HG02938 (cell line): Measurements from ENCODE around the gene GNG11.
"Not testable (repeated sequence)": the region's sequence is repeated elsewhere in the genome, so short reads cannot be mapped to it uniquely, and the experiment has no call there.

Experiments
- ATAC-seq: cut with Tn5 transposase; IDR thresholded peaks from one replicate; pipeline ENCODE4 v1.9.1; 2021; ENCODE audit warnings: mild to moderate bottlenecking, moderate library complexity; ENCODE audit not compliant: unreplicated experiment

GNG11 gene

GRCh38 chr7:93911242-93911641 is 10.3 kb upstream of the GNG11 start:
- not testable (repeated sequence) for ATAC-seq

DNA sequence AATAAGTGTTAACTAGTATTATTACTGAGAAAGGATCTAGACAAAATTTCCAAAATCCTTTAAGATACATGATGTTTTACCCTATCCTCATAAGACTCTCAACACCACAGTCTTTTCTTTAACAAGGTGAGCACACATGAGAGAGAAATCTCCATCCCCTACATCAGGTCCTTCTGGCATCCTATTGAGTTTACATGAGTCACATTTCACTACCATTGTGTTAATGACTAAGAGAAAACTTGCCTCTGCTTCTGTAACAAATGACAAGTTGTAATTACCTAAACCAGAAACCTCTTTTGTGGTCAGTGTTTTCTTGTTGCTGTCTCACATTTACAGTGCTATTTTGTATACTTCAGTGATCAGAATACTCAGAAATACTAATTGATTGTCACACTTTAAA is 9.9 kb upstream of the GNG11 start:
- peak; percentile 54 for ATAC-seq

DNA sequence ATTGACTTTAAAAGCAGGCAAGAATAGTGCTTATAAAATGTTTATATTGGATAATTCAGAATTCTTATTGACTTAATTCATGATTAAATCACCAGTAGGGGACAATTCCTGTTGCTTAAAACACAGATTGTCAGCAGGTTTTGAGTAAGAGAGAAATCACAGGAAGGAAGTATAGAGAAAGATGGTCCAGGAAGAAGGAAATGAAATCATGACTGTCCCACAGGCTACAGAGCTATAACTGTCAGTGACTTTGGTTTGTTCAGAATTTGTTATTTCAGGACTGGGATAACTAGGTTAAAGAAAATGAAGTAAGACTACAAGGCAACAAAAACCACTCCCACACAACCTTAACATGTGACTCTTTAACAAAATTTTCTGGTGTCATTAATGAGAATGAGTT is 8.3 kb upstream of the GNG11 start:
- no peak for ATAC-seq

DNA sequence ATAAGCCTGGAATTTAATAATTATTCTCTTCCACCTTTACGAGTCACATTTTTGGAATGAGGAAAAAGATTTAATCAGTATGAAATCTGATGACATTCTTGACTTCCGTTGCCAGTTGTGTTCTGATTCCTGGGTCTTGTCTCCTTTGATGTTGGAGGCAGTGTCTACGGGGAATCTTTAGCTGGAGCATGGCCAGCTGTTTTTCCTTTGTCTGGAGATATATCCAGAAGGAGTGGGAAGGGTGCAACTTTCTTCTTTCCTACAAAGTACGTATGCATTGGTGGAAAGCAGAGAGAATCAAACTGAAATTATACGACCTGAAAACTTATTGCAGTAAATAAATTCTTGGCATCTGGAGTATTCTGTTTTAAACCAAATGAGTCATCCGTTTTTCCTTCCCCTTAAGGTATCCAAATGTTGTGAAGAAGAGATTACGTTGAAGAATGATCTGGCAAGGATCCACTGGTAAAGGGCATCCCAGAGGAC is 6.9 kb upstream of the GNG11 start:
- ATAC-seq, result no peak

DNA sequence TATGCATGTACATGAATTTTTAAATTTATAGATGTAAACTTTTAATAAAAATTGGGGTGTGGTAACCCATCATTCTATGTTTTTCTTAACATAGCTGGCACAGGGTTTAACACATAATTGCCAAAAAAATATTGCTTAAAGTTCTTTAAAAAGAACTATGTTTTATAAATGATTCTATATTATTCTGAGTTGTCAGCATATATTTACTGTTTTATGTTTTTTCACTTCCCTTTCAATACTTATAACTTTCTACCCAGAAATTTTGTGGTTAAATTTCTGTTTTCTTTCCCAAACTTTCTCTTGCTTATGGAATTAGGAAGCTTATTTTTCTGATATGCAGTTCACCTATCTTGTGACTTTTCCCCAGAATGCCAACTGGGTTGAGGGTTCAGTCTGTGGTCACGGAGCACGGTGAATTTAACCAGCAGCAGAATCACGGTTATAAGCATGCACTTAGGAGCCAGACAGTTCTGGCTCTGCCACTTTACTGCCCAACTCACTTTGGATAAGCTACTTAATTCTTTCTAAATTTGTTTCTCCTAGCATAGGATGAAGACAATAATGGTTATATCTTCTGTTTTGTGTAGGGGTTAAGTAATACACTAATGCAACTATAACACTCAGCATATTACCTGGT is 6.2 kb upstream of the GNG11 start:
- not testable (repeated sequence) for ATAC-seq

DNA sequence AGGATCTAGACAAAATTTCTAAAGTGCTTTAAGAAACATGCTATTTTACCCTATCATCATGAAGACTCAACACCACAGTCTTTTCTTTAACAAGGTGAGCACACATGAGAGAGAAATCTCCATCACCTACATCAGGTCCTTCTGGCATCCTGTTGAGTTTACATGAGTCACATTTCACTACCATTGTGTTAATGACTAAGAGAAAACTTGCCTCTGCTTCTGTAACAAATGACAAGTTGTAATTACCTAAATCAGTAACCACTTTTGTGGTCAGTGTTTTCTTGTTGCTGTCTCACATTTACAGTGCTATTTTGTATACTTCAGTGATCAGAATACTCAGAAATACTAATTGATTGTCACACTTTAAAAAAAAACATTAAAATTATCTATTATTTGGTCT is 5.6 kb upstream of the GNG11 start:
- ATAC-seq, result peak; percentile 43

- ATAC-seq, result peak; percentile 9
These were observed 5.2 kb upstream of the GNG11 start for GRCh38 chr7:93916315-93916714.

DNA sequence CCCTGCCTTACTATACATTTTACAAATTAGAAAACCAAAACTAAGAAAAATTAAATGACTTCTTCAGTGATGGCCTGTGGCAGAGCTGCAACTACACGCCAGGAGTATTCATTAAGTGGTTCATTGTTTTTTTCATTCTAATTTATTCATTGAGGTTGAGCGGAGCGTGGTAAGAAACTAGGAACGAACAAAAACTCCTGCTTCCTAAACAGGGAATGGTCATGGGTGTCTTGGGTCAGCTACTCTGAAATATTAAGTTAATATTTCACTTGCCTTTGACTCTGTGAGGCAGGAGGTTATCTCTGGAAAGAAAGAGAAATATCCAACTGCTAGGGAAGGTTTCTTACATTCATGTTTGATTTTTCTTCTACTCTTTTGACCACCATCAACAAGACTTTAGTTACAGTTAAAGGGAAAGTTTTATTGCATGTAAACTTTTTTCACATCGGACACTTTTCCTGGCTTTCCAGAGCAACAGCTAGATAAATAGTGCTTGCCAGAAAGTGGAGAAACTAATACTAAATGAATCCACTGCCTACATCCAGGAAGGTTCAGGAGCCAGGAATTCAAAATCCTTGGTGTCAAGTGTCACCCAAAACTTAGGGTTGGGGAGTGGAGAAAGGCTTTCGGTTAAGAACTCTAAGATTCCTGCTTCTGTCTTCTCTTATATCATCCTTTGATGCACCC is 896 bp upstream of the GNG11 start:
- ATAC-seq, result no peak

GRCh38 chr7:93921186-93921585 is 349 bp upstream of the GNG11 start:
- no peak for ATAC-seq

GRCh38 chr7:93923296-93923695 is 1.8 kb downstream of the GNG11 start:
- ATAC-seq, result no peak

DNA sequence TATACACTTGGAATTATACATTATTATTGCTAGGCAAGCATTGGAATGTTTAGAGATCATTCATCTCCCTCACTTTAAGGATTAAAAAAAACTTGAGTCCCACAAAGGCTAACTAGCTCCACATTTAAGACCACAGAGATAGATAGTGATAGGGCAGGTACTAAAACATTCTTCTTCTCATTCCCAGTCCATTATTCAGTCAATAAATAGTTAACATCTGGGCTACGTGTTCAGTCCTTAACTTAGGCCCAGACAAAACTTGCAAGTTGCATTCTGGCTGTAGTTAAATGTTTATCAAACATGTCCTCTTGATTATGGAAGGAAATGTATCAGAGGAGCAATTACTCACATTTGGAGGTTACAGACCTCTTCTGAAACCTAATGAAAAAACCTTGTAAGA is 2.4 kb downstream of the GNG11 start:
- ATAC-seq, result no peak

GRCh38 chr7:93926800-93927199 is 5.3 kb downstream of the GNG11 start:
- no peak for ATAC-seq

GRCh38 chr7:93927585-93927984 is 6.0 kb downstream of the GNG11 start:
- no peak for ATAC-seq

DNA sequence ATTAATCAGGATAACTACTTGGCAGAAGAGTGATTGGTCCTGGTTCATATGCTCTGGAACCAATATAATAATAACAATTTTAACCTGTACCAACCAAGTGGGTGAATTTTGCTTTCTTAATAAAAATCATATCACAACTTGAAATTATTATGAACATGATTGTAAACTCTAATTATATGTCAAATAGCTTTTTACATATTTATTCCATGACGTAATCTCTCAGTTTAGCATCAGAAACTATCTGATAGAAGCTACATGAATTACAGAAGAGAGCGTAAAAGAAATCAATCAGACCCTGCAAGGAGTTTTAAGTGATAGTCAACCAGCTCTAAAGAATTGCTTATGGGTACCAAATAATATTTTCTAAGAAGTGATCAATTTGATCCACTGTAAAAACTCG is 10.1 kb downstream of the GNG11 start:
- no peak for ATAC-seq

DNA sequence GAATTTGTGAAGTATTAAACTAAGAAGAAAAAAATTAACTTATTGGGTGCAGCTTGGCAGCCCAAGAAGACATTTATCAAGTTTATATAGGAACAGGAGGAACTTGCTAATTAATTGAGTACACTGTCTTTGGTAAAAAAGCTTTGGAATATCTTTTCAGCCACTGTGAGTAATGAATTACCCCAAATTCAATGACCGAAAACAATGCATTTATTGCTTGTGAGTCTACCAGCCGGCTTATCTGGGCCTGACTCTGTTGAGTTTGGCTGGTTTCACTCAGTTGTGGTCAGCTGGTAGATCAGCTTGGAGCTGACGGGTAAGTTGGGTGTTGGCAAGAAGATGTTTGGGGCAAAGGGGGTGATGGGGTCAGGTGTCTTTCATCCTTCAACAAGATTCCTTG is 11.6 kb downstream of the GNG11 start:
- no peak for ATAC-seq

- ATAC-seq, result no peak
These were observed 13.6 kb downstream of the GNG11 start for GRCh38 chr7:93935102-93935501.

DNA sequence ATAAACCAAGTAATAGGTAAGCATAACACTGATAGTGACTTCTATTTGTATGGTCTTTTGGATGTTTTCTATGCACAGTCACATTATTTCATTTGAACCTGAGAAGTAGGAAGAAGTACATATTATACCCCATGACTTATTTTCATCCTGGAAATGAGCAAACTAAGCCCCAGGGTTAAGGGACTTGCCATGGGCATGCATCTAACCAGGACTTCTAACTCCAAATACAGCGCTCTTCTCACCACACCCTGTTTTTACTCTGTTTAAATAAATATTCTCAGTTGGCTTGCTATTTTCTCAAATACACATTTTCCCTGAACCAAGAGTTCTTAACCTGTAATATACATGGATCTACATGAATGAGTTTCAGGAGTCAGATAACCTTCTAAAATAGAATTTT is 16.3 kb downstream of the GNG11 start:
- no peak for ATAC-seq

- ATAC-seq, result no peak
These were observed 16.8 kb downstream of the GNG11 start for GRCh38 chr7:93938293-93938692.

GRCh38 chr7:93941945-93942344 is 20.4 kb downstream of the GNG11 start:
- ATAC-seq, result no peak

DNA sequence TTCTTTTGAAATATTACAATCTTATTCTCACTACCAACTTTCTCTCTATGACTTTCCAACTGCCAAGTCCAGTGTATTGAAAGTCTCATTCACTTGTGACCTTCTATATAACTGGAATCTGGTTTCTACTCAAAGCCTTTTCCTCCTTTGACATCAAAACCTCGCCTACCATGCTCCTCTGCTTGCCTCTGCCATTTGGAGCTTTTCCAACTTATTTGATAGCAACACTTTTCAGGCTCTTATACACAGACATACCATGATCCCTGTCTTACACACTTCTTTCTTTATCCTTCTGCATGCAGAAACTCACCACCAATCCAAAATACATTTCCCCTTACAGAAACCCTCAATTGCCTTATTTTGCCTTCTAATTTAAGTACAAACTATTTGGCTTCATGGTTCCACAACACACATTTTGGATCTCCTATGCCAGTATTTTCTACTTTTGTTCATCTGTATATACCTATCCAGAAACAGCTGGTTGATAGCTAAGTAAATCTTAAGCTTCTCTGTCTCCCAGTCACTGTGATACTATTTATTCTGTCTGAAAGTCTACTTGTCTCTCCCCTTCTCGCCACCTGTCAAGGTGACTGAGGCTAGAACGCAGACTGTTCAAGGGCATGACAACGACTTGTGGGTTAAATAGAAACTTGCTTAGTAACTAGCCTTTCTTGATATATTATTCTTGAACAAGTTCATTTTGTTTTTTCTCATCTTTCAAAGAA is 22.4 kb downstream of the GNG11 start:
- ATAC-seq, result no peak

GRCh38 chr7:93944673-93945072 is 23.1 kb downstream of the GNG11 start:
- ATAC-seq, result no peak

GRCh38 chr7:93945083-93945482 is 23.5 kb downstream of the GNG11 start:
- no peak for ATAC-seq
